GM21529 (cell line): ENCODE data around the gene PRM3.

Experiments
- ATAC-seq: cut with Tn5 transposase; IDR thresholded peaks from one replicate; pipeline ENCODE4 v1.9.1; 2021; ENCODE audit not compliant: unreplicated experiment

The PRM3 gene

DNA sequence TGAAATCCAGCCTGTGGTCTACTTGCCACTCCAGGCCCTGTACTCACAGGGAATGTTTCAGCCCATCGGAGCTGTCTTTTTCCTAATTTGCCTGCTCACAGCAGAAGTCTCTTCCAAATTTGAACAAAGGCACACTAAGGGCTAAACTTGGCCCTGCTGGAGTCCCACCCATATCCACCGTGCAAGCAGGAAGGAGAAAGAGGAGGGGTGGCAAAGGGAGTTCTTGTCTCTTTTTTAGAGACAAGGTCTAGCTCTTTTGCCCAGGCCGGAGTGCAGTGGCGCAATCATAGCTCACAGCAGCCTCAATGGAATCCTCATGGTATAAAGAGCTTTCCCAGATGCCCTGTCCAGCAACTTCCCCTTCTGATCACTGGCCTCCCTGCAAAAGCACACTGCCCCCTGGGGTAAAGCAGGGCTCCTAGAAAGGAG, 10.4 kb upstream of the PRM3 start:
- ATAC-seq = no peak

DNA sequence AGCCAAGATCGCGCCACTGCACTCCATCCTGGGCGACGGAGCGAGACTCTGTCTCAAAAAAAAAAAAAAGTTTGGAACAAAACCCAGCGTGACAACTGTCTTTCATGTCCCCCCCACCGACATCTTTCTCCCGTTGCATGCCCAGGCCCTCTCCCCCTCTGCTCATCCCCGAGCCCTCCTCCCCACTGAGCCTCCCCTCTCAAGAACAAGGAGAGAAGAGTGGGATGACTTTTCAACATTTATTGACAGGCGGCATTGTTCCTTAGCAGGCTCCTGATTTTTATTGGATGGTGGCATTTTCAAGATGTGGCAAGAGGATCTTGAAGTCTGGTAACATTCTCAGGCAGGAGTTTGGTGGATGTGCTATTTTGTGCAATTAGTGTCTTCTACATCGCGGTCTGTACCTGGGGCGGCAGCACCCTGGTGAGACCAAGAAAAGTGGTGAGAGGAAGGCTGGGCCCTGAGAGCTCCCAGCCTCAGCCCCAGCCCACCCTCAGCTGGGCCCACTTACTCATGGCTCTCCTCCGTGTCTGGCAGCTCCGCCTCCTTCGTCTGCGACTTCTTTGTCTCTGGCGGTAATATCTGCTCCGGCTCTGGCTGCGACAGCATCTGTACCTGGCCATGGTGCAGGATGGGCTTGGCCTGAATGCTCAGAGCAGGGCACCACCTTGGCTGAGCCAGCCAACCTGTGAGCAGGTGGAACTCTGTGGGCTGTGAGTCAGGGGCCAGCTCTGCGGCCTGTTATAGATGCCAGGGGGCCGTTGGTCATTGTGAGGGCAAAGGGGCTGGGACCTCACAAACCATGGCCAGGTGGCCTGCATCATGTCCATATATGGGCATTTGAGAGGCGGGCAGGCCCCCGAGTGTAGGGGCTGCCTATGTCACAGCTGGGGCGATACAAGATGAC, 7.4 kb upstream of the PRM3 start, which contains the start of gene PRM1:
PRM1 (minus strand) TSS at position 715 of the 907 bp plus-strand sequence; CDS start at position 623, 92 bp downstream.
- ATAC-seq = no peak

DNA sequence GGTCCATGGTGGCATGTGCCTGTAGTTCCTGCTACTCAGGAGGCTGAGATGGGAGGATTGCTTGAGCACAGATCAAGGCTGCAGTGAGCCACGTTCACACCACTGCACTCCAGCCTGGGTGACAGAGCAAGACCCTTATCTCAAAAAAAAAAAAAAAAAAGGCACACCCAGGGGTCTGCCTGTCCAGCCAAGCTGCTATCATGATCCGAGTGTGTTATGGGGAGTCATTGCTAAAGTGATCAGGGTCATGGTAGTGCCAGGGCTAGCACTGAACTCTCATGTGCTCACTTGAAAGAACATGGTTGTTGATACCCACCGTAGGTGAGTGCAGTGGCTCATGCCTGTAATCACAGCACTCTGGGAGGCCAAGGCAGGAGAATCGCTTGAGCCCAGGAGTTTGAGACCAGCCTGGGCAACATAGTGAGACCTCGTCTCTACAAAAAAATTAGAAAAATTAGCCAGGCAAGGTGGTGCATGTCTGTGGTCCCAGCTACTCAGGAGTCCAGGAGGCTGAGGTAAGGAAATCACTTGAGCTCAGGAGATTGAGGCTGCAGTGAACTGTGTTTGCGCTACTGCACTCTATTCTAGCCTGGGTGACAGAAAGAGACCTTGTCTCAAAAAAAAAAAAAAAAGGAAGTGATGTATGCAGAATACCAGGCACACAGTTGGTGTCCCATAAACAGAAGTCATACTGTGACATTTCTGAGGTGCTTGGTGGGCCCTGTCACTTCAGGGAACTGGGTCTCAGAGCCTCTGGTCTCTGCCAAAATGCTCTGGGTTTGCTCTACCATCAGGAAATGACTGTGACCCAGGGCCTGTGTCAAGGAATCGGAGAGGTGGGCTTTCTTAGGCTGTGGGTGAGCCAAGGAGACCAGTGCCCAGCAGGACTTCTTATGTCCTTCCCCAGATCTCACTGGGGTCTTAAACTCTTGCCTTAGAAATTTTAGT, 5.5 kb upstream of the PRM3 start:
- no peak for ATAC-seq

- ATAC-seq = no peak
Observed at GRCh38 chr16:11277607-11278337, 4.3 kb upstream of the PRM3 start.

GRCh38 chr16:11276896-11277593, 3.6 kb upstream of the PRM3 start:
- ATAC-seq = no peak

DNA sequence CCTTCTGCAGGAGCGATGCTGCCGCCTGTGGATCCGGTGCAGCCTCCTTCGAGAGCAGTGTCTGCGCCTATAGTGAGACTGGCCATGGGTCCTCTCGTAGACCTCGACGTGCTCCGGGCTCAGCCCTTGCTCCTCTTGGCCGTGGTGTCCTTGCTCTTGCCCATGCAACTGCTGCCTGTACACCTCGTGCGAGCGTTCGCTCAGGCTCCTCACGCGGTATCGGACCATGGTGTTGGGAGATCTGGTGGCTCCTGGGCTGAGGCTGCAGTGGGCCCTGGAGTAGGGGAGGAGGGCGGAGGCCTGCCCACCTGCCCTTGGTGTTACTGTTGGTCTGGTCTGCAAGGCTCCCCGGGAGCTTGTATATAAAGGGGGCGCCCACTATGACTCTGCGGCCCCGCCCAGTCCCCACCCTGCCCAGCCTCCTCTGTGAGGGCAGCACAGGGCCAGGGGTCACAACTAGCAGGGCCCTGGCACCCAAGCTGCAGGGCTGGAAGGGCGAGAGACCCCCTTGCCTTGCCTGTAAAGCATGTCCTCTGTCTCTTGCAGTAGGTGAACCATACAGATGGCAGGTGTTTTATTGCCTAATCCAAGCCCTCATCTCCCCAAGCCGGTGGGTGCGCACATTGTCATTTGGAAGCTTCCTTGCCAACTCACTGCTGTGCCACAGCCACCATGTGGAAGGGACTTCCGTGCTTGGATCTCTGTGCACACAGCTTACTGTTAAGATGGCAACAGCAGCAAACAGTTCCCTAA, 2.9 kb upstream of the PRM3 start, which contains the start of gene PRM2:
PRM2 (minus strand) TSS at position 338 of the 753 bp plus-strand sequence; CDS start at position 228, 110 bp downstream.
- no peak for ATAC-seq

DNA sequence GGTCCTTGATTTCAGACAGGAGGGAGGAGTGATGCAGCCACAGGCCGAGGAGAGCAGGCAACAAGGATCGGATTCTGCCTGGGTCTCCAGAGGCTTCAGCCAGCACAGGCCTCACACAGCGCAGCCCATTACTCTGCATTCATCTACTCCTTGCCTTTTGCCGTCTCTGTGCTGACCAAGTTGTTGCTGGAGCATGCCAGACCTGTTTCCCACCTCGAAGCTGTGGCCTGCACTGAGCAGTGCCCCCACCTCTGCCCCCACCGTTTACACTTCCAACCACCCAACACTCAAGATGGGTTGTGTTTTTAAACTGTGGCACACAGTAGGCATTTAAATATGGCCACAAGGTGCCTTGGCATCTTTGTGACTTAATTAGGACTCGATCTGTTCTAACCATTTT, 1.5 kb upstream of the PRM3 start:
- no peak for ATAC-seq

GRCh38 chr16:11273721-11274324, 394 bp upstream of the PRM3 start:
- ATAC-seq = no peak

DNA sequence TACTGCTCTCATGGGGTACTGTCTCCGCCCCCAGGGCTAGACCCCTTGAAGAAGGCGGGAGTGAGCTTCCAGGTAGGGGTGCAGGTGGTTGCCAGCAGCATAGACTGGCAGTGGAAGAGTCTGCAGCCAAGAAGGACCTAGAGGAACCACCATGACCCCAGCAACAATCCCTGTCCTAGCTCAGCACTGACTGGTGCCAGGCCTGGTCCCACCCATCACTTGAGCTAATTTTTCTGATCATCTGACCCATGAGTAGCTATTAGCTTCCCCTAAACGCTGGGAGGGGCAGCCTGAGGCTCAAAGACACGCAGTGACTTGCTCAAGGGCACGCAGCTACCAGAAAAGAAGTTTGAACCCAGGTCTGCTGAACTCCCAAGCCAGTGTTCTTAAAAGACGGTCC, 945 bp downstream of the PRM3 start:
- ATAC-seq = no peak

- no peak for ATAC-seq
Observed at GRCh38 chr16:11271610-11272009, 1.8 kb downstream of the PRM3 start.

DNA sequence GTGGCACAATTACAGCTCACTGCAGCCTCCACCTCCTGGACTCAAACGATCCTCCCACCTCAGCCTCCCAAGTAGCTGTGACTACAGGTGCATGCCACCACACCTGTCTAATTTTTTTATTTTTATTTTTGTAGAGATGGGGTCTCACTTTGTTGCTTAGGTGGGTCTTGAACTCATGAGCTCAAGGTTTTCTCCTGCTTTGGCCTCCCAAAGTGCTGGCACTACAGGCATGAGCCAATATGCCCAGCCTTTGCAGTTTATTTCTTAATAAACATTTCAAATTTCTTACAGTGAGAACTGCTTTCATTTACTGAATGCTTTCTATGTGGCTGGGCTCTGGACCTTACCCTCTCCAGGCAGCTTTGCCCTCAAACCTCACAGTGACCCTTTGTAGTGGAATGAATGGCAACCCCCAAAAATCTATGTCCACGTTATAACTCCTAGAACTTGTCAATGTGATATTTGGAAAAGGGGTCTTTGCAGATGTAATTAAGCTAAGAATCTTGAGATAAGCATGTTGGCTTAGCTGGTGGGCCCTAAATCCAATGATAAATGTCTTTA, 2.7 kb downstream of the PRM3 start:
- no peak for ATAC-seq

DNA sequence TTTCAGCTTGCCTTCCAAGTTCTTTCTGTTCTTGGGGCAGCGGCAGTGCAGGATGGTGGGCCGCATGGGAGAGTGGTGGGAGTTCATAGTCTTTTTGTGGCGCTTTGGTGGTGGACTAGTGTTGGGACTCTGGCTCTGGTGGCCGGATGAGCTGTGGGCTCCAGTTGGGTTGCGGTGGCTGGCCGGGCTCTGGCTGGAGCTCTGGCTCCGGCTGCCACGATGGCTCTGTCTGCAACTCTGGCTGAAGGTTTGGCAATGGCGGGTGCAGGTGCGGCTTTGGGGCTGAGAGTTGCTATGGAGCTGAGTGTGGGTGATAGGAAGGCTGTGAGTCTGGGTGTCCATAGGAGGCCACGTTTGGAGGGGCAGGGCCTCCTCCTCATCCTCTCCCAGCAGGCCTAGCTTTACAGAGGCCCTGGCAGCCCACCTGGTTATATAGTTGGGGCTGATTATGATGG, 4.5 kb downstream of the PRM3 start, which contains the start of gene TNP2:
TNP2 (minus strand) TSS at position 405 of the 455 bp plus-strand sequence; CDS start at position 342, 63 bp downstream.
- no peak for ATAC-seq

- no peak for ATAC-seq
Observed at GRCh38 chr16:11265124-11265523, 8.3 kb downstream of the PRM3 start.

DNA sequence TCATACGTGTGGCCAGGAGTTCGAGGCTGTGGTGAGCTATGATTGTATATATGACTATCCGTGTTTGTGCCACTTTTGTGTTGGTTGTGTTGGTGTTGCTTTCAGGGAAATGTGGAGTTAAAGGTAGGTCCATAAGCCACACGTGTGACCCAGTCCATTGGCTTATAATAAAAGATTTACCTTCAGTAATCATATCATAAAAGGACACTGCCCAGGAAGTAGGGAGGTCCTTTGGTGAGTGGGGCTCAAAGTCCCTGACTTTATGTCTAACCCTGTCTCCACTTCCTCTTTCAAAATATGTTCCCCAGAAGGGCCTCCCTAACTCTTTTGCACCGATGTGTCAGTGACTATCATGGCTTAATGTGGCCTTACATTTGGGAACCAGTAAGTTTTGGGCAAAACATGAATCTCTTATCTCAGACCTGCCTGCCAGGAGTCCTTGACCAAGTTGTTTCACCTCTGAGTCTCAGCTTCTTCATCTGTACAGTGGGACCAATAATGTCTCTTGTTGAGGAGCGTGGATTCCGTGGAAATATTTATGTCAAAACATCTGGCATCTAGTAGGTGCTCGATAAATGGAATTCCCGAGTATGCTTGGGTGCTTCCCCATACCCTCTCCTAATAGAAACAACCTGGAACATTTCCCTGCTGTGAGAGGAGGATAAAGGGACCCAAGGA, 9.1 kb downstream of the PRM3 start:
- ATAC-seq = no peak

- no peak for ATAC-seq
Observed at GRCh38 chr16:11263737-11264136, 9.7 kb downstream of the PRM3 start.

DNA sequence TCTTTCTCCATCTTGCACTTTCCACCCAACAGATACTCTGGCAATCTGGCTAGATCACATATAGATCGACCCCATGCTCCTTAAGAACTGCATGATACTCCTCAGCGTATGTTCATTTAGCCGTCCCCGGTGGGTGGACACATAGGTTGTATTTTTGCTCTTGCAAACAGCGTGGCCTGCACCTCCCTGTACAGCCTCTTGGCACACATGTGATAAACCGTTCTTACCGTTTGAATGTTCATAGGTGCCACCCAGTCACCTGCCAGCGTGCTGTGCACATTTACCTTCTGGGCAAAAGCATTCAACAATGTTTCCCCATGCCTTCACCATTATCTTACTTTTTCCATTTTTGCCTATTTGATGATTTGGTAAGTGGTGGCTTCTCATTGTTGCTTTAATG, 10.5 kb downstream of the PRM3 start:
- no peak for ATAC-seq

GRCh38 chr16:11260596-11260966, 12.8 kb downstream of the PRM3 start:
- ATAC-seq = no peak
